GM18498 (cell line): Measurements from ENCODE around the gene TRPV4.
"Not testable (repeated sequence)": the region's sequence is repeated elsewhere in the genome, so short reads cannot be mapped to it uniquely, and the experiment has no call there.

Experiments used
- ATAC-seq: cut with Tn5 transposase; IDR thresholded peaks from one replicate; pipeline ENCODE4 v1.9.1; 2021; ENCODE audit warnings: mild to moderate bottlenecking, moderate library complexity; ENCODE audit not compliant: unreplicated experiment

The TRPV4 gene

DNA sequence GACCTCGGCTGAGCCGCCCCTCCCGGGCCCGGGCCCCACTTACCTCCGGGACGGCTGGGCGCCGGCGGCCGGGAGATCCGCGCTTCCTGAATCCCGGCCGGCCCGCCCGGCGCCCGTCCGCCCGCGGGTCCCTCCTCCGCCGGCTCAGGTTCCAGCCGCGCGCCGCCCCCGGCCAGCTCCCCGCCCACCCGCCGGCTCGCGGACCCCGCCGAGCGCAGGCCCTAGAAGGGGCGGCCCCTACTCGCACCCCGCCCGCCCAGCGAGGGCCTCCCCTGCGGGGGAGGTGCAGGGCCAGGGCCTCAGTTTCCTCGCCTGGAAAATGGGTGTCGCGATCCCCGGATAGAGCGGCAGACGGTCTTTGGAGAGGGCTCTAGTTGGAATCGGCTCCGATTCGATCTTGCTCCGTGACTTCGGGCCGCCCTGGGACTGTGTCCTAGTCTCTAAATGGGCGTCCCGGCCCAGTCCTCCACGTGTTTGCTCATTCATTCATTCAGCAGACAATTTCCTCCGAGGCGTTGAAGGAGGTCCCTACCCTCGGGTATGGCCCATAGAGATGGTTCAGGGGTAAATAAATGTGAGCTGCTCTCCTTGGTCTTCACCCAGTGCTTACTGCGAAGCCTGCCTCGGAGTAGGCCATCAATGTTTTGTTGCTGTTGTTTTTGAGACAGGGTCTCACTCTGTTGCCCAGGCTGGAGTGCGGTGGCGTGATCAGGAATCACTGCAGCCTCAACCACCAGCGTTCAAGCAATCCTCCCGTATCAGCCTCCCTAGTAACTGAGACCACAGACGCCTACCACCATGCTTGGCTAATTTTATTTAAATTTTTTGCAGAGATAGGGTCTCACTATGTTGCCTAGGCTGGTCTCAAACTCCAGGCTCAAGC lies at the start of gene TRPV4:
TRPV4 (minus strand) TSS at position 92 of the 883 bp plus-strand sequence. CDS start 18,602 bp downstream, outside the sequence.
- no peak for ATAC-seq

DNA sequence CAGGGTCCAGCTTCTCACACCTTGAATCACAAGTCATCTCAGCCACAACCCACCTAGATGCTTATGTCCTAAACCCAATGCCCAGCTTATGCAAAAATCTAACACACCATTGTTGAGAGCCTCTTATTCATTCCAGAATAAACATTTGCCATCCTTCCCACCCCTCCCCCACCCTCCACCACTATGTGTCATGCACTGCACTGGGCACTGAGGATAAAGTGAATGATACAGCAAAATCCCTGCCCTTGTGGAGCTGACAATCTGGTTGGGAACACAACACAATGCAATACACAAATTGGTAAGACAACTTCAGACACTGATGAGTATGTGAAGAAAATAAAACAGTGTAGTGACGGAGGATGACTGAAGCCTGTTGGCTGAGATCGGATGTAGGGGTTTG lies 48.6 kb upstream of the TRPV4 start:
- no peak for ATAC-seq

DNA sequence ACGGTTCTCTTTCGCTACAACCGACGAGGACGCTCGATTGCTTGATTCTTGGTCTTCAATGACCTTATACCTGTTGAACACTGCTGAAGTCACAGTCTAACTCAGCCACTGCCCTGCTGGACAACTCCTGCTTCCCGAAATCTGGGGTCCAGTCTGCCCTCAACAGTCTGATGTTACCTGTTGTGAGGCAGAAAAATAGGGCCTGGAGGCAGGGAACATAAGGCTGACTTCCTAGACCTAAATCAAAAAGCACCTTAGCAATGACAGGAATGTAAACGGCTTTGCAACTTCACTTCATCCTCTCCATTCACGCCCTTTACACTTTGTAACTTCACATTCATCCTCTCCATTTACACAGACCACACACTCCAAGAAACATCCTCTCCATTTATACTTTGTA lies 47.7 kb upstream of the TRPV4 start:
- ATAC-seq, result no peak

DNA sequence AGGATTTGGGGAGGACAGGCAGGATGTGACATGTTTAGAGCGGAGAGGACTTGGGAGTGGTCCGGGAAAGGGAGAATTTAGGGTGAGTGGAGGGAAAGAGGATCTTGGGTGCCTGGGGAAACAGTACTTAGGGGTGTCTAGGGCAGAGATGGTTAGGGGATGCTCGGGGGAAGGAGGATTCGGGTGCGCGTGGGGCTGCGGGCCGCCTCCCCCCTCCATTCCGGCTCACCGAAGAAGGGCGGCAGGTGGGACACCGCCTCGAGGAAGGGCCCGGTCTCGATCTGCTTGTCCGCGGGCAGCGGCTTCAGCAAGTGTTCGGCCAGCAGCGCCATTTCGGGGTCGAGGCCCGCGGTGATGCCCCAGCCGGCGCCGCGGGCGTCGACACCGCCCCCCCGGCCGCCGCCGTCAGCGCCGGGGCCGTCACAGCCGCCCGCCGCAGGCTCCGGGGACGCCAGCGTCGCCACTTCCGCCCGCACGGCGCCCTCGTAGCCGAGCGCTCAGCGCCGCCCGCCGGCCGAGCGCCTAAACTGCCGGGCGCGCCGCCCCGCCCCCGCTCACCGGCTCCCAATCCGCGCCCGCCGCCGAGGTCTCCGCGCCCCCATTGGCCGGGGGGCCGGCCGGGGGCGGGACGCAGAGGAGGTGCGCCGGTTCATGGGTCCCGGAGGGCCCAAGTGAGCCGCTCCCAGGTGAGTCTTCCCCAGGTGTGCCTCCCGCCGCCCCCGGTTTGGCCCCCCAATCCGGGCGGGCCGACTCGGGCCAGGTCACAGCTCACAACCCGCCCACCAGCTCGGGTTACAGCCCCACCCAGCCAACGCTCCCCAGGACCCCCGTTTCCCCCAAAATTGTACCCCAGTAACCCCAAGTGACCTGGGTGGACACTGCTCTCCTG lies 47.1 kb upstream of the TRPV4 start, which contains the start of gene GLTP:
GLTP (minus strand) TSS at position 499 of the 889 bp plus-strand sequence; CDS start at position 332, 167 bp downstream.
- peak; percentile 95 for ATAC-seq

DNA sequence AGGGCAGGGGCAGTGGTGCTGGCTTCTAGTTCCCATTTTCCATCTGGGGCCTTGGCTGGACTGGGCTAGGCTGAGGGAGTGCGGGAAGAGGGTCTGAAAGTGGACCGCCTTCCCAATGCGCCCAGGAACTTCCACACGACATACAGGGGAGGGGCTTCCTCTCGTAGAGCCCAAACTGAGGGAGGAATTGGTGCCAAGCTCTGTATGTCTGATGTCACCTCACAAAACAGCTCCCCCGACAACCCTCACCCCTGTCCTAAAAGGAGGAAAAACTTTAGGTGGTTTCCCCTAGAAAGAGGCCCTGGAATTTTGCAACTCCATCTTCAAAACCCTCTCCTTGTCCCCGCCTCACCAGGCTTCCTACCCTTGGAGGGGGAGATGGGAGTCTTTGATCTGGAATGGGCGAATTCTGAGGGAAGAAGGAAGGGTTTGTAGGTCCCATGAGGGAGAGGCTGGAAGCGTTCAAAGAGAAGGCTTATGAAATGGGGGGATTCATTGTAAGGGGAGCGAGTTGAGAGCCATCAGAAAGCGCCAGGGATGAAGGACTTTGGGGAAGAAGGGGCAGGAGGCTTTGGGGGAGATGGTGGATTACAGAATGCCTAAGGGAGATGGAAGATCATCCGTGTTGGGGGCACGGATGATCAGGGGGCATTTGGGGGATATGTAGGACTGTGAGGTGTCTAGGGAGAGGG lies 46.3 kb upstream of the TRPV4 start:
- no peak for ATAC-seq

DNA sequence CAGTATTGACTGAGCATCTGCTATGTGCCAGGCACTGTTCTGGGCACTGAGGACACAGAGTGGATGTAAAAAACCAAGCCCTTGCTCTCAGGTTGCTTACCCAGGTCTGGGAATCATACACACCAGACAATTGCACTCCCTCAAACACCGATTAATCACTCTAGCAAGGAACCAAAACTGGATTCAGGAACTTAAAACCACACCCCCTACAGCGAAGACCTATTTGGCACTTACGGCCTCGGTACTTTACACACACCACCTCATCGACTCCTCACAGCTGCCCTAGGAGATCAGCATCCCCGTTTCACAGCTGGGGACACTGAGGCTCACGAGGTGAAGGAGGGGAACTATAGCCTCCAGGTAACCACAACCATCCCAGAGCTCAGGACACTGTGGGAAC lies 45.6 kb upstream of the TRPV4 start:
- ATAC-seq, result no peak

DNA sequence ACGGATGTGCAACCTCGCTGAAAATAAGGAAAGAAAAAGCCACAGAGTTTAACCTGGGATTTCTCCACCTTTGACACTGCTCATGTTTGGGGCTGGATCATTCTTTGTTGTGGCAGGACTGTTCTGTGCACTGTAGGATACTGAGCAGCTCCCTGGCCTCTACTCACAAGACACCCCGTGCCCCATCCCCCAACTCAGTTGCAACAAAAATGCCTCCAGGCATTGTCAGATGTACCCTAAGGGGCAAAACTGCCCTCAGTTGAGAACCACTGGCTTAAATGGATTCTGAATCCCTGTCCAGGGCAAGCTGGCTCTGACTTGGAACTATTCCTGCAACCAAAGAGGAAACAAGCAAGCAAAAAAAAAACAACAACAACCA lies 45.0 kb upstream of the TRPV4 start:
- no peak for ATAC-seq

DNA sequence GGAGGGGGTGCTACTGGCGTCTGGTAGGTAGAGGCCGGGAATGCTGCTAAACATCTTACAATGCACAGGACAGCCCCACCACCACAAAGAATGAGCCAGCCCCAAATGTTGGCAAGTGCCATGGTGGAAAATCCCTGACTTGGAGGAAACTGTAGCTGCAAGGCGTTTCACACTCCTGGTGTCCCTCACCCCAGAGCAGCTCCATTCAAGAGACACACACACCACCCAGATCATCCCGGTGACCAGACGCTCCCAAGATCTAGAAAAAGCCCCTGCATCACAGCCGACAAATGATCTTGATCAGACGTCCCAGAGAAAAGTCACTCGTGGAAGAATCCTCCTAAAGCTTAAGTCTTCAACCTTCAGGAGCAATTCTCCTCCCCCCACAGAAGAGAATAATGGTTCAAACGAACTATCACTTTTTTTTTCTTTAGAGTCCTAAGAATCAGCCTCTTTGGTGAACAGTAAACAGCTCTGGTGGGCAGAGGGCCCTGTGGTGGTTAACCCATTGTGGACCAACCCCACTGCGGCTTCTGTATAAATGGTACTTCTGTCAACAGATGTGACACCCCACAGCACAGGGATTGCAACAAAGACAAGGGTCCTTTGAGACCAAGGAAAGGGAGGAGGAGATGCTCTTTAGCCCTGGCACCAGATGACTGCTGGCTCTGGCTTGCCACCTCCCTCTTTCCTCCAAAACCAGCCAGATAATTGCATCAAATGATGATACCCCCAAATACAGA lies 44.5 kb upstream of the TRPV4 start:
- ATAC-seq, result no peak

DNA sequence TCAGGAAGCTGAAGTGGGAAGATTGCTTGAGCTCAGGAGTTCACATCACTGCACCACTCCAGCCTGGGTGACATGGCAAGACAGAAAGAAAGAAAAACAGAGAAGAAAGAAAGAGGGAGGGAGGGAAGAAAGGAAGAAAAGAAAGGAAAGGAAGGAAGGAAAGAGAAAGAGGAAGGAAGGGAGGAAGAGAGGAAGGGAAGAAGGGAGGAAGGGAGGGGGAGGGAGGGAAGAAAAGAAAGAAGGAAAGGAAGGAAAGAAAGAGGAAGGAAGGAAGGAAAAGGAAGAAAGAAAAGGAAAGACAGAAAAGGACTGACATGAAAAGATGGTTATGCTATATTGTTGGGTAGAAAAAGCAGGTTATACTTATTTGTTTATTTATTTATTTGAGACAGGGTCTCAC lies 43.2 kb upstream of the TRPV4 start:
- ATAC-seq, result no peak

DNA sequence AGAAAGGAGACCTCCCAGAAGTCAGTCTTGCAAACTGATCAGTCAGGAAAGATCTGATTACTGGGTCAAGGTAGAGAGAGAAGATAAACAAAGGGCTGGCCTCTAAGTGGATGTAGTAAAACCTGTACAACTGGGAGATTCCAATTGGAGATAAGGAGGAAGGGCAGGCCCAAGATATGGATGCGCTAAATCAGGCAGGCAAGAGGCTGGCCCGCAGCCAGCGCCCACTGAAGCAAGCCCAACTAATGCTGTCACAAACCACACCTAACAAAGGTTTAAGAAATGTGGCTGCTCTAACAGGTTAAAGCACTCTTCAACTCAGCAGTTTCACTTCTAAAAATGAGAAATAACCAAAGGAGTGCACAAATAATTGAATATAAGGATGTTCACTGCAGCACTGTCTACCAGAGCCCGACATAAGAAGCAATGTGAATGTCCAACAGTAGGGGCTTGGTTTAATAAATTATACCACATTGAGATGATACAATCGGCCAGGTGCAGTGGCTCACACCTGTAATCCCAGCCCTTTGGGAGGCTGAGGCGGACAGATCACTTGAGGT lies 42.5 kb upstream of the TRPV4 start:
- ATAC-seq, result no peak

DNA sequence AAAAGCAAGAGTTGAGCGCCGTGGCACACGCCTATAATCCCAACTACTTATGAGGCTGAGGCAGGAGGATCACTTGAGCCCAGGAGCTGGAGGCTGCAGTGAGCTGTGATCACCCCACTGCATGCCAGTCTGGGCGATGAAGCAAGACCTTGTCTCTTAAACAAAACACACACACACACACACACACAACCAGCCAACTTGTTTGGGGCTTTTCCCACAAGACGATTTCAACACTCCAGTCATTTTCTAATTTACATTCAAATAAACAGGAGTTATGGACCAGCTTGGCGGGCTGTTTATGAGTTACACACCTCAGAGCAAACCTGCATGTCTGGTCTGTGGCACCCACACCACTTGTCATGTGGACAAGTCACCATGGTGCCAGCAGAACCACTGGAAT lies 40.5 kb upstream of the TRPV4 start:
- no peak for ATAC-seq

DNA sequence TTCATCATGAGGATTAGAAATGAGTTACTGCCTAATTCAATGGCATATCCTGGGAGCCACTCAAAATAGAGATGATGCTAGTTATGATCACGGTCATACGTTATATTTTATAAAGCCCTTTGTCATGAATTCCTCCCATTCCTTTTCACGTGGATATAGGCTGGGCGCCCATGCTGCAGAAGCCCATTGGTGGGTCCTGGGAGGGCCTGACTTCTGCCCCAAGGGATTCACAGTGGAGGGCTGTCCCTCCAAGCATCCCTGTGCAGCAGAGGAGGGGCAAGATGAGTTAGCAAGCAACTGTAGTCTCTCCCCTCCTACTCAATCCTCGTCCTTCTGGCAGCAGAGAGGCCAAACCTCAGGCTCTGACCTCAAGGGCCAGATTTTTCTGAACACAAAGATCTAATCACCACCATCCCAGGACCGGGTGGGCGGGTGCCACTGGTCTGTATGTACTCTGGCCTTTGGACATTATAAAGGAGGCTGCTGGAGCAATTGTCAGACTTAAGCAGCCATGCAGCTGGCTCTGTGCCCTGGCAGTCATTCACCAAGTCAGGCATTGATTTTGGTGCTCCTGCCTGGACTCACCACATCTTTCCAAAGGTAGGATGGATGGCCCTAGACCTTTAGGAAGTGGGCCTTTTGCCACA lies 38.6 kb upstream of the TRPV4 start:
- ATAC-seq, result no peak

DNA sequence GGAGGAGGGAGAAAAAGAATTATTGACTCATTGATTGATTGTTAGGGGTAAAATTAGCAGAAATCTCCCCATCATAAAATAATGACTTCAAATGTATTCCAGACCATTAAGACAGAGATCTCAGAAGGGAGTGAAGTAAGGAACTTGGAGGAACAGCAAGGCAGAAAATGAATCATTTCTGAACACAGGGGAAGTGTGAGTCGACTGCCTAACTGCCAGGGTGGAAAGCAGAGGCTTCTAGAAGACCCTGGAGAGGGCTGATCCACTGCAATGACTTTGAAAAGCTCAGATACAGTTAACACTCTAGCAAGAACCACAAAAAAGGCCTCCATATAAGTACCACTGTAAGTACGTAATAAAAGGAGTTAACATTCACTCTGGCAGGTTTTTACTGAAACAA lies 37.5 kb upstream of the TRPV4 start:
- no peak for ATAC-seq

DNA sequence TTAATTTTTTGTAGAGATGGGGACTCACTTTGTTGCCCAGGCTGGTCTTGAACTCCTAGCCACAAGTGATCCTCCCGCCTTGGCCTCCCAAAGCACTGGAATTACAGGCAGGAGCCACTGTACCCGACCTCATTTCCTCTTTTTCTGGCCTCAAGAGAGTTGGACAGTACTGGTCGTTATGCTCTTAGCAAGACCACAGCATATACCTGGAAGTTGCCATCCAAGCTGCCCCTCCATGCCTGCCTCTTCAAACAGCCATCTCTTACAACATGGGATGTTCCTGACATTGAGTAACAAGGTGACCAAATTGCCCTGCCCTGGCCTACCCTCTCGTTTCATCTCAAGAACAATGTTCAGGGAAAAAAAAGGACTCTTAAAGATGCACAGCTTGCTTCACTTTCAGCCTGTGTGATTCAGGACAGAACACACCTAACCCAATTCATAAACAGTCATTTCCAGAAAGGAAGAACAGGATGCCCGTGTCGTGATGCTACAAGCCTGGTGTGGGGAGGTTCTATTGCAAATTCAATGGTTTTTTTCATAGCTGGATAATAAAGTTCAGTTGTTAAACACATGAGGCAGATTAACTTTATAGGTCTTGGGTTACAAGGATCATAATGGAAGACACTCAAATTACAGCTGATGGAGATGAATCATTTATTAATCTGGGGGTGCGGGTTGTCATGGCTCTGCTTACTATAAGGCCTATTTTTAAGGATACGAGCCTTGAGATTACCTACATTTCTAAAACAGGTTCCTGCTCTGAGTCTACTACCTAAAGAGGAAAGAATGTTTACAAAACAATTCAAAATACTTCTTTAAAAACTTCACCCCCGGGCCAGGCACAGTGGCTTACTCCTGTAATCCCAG lies 35.2 kb upstream of the TRPV4 start:
- ATAC-seq, result no peak

DNA sequence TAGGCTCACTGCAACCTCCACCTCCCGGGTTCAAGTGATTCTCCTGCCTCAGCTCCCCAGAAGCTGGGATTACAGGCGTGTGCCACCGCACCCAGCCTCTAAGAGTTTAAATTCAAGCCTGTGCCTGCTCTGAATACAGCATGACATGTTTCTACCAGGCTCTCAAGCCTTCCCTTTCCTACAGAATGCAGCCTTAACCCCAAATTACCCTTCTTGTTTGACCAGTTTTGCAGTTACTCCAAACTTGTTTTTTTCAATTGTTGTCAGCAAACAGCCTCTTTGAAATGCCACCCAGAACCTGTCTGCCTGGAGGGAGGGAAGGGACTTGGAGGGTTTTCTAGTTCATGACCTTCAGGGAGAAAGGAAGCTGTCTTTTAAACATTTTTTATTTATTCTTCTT lies 31.7 kb upstream of the TRPV4 start:
- ATAC-seq, result no peak

DNA sequence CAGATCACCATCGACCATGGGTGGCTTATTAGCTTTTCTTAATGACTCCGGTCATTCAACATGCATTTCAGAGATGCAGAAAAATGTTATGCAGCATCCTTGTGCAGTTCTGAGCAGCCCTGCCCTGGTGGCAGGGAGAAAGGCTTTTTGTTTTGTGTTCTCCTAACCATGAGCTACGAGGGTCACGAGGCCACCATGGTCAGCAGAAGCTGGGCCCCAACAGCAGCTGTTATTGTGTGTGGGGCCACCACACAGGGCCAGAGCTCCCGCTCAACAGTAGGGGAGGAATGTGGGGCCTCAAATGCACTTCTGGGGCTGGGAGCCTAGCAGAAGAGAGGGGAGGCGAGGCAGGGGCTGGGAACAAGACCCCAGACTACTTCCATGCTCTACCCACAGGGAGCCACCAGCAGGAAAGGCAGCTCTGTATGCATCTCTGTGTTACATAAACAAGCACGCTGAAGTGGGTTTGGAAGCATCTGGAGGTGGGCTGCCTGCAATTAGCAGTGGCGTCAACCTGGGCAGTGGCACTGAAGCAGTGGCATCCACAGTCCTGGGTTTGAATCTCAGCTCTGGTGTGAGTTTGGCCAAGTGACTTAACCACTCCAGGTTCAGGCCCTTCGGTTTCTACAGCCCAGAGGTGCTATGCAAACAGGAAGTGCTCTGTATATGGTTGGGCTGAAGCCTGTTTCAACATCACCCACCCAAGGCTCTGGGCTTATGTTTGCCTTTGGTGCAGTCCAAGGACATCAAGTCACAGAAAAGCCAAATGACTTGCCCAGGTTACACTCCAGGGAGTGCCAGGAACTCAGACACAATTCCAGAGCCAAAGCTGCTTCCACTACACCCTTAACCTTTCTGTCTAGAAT lies 30.9 kb upstream of the TRPV4 start:
- no peak for ATAC-seq

DNA sequence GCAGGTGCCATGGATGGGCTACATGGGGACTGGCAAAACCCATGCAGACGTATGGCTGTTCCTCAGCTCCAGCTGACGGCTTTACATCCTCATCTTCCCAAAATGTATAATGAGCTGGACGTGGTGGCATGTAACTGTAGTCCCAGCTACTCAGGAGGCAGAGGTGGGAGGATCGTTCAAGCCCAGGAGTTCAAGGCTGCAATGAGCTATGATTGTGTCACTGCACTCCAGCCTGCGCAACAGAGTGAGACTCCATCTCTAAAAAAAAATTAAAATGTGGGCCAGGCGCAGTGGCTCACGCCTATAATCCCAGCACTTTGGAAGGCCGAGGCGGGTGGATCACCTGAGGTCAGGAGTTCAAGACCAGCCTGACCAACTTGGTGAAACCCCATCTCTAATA lies 29.3 kb upstream of the TRPV4 start:
- ATAC-seq, result not testable (repeated sequence)
